ENCODE measurements around the gene SLC30A1.

DNA sequence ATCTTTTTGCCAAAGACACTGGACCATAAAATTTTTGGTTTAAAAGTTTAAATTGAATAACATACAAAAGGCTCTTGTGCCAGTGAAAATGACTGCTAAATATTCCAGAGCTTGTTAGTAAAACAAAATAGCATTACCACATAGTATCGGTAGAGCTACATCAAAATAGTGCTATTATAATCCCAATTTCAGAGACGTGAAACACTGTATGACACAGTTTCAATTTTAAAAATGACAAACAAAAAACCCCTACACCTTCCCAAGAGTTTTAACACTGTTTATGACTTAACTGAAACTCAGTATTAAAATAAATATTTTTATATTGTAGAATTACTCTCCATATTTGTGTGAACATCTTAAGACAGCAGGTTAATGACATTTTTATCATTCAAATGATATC is 7.0 kb downstream of the SLC30A1 start:
- no peak for TF ChIP-seq CTCF (IDR thresholded peaks at IDR 0.05)
- no peak for TF ChIP-seq USF2 (IDR thresholded peaks at IDR 0.05; ENCODE audit: borderline replicate concordance, low read depth, low read length)
- TF ChIP-seq, protein P1, sequence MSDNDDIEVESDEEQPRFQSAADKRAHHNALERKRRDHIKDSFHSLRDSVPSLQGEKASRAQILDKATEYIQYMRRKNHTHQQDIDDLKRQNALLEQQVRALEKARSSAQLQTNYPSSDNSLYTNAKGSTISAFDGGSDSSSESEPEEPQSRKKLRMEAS (IDR thresholded peaks at IDR 0.05; ENCODE audit: low read depth), result no peak
- TF ChIP-seq MEF2A (IDR thresholded peaks at IDR 0.05; ENCODE audit: borderline replicate concordance, low read depth), result no peak
- TF ChIP-seq MXI1 (IDR thresholded peaks at IDR 0.05; ENCODE audit: low read depth, low read length), result no peak
- no peak for TF ChIP-seq YY1 (IDR thresholded peaks at IDR 0.05; ENCODE audit: low read depth)
- no peak for TF ChIP-seq EZH2phosphoT487 (IDR thresholded peaks at IDR 0.05; ENCODE audit: borderline replicate concordance, low read depth)
- TF ChIP-seq POLR2AphosphoS5 (IDR thresholded peaks at IDR 0.05; ENCODE audit: low read depth, low read length), result no peak
- no peak for TF ChIP-seq RAD21 (IDR thresholded peaks at IDR 0.05; ENCODE audit: low read length)
- no peak for TF ChIP-seq FOSL2 (IDR thresholded peaks at IDR 0.05; ENCODE audit: borderline replicate concordance, low read depth)
- no peak for TF ChIP-seq ELF1 (IDR thresholded peaks at IDR 0.05)
- no peak for TF ChIP-seq NFIC (IDR thresholded peaks at IDR 0.05; ENCODE audit: borderline replicate concordance)

Data from SK-N-SH (cell line).